GM21723 (cell line): Measurements from ENCODE around the gene ICE2.
A peak's percentile ranks its signal among the peaks of the same experiment; 100 is the strongest.

Source experiments
- ATAC-seq: cut with Tn5 transposase; IDR thresholded peaks from one replicate; pipeline ENCODE4 v1.9.1; 2021; ENCODE audit warnings: mild to moderate bottlenecking, moderate library complexity; ENCODE audit not compliant: unreplicated experiment

The ICE2 gene, protein sequence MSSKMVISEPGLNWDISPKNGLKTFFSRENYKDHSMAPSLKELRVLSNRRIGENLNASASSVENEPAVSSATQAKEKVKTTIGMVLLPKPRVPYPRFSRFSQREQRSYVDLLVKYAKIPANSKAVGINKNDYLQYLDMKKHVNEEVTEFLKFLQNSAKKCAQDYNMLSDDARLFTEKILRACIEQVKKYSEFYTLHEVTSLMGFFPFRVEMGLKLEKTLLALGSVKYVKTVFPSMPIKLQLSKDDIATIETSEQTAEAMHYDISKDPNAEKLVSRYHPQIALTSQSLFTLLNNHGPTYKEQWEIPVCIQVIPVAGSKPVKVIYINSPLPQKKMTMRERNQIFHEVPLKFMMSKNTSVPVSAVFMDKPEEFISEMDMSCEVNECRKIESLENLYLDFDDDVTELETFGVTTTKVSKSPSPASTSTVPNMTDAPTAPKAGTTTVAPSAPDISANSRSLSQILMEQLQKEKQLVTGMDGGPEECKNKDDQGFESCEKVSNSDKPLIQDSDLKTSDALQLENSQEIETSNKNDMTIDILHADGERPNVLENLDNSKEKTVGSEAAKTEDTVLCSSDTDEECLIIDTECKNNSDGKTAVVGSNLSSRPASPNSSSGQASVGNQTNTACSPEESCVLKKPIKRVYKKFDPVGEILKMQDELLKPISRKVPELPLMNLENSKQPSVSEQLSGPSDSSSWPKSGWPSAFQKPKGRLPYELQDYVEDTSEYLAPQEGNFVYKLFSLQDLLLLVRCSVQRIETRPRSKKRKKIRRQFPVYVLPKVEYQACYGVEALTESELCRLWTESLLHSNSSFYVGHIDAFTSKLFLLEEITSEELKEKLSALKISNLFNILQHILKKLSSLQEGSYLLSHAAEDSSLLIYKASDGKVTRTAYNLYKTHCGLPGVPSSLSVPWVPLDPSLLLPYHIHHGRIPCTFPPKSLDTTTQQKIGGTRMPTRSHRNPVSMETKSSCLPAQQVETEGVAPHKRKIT

DNA sequence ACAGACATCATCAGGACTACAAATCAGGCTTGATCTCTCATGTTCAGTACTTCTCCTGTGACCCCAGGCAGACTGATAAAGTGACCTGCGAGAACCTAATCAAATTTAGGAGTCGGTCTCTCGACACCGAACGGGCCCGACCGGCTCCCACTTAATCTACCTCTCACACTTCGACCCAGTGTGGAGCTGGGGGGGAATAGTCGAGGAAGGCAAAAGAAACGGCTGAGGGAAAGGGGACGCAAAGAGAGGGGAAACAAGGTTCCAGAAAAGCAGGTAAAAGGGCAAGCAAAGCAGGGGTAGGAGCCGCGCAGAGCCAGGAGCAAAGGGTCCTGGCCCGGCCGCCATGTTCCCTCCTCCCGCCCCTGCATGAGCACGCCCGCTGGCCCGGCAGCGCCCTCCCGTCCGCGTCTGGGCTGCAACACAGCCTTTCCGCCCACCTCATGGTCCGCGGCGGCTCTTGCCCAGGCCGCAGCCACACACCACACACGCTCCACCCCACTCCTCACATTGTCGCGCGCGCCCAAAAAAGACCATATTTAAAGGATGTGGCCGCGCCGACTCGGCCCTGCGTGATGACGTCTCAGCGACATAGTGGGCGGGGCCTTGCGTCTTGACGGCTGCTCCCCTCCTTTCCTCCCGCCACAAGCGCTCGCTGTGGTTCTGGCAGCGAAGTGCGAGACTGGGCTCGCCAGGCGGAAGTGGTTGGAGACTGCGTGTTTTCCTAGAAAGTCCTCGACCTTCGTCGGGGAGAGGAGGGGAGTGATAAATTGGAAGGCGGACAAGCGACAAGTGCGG lies at the start of gene ICE2:
ICE2 (minus strand) TSS at position 577 of the 795 bp plus-strand sequence. CDS start 1,165 bp downstream, outside the sequence.
- peak; percentile 83 for ATAC-seq

GRCh38 chr15:60528530-60528929 lies 49.6 kb upstream of the ICE2 start:
- ATAC-seq, result no peak

GRCh38 chr15:60527456-60527855 lies 48.5 kb upstream of the ICE2 start:
- ATAC-seq, result no peak

GRCh38 chr15:60526127-60526616 lies 47.2 kb upstream of the ICE2 start:
- ATAC-seq, result no peak

DNA sequence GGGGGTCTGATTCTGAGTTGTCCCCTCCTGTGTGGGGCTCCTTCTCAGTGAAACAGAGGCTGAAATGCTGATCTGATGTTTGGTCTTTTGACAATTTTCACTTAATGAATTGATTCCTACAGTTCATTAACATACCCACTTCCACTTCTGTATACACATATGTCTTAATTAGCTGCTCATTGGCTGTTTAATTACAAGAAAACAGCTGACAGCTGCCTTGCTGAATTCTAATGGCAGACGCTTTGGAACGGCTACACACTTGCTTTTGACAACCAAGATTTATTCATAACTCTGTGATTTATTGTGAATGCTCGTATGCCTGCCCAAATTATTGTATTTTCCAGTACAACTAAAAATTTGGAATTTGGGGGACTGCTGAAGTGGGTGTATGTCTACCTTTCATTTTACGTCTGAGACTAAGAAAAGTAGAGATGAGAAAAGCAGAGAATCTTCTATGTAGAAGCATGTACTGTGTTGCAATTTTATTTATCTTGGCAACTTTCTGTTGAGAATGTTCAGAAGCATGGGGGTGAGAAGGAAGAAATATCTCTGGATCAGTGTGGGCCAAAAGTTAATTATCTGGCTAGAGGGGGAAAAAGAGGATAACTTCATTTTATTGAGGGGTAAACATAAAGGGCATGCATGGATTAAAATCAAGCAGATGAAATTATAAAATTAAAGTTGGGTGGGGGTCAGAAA lies 46.5 kb upstream of the ICE2 start:
- ATAC-seq, result no peak

DNA sequence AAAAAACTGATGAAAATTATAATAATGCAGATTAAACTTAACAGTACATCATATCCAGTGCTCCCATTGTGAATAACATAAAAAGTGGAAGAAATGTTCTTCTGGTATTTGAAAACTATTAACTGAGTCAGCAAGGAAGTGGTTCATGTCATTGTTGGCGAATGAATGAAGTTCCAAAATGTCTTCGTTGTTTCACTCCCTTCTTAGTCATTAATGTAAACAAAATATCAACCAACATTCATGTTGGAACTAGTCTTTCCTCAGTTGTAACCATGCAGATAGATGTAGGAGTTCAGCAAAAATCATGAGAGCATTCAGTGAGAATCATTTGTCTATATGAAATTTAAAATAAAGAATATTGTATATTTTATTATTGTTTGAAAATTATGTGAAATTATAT lies 44.1 kb upstream of the ICE2 start:
- ATAC-seq, result no peak

GRCh38 chr15:60520825-60521368 lies 42.0 kb upstream of the ICE2 start:
- peak; percentile 71 for ATAC-seq

GRCh38 chr15:60520013-60520824 lies 41.3 kb upstream of the ICE2 start:
- peak; percentile 69 for ATAC-seq

DNA sequence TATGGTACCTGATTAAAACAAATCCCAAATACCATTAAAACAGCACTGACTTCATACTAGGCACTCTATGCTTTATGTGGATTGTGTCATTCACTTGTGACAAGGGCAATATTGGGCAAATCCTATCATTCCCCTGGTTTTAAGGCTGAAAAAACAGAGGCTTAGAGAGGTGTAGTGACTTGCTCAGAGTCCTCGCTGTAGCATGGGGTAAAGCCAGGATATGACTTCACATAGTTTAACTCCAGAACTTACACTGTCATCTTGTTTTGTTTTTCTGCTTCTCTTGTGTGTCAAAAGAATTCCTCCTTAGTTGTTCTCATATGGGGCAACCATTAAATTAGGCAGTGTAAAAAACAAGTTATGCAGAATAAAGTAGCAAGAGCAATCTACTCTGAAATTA lies 40.3 kb upstream of the ICE2 start:
- no peak for ATAC-seq

DNA sequence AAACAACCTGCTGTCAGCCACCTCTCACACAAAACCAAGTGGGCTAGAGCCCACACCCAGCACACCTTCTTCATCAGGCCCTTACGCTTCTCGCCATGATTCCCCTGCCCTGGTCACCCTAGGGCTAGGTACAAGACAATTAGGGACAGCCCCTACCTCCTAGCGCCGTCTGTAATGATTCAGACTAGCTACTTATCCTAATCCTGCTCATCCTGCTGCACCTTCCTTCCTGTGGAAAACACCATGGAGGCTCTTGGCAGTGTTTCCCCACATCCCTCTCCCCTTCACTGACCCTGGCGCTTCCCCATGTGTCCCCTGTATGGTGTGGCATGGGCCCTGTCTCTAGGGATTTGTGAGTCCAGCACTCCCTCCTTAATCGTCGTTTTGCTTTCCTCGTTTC lies 39.6 kb upstream of the ICE2 start:
- ATAC-seq, result no peak

GRCh38 chr15:60514261-60514881 lies 35.4 kb upstream of the ICE2 start:
- no peak for ATAC-seq

- no peak for ATAC-seq
Measured at GRCh38 chr15:60513676-60514075, 34.7 kb upstream of the ICE2 start.

DNA sequence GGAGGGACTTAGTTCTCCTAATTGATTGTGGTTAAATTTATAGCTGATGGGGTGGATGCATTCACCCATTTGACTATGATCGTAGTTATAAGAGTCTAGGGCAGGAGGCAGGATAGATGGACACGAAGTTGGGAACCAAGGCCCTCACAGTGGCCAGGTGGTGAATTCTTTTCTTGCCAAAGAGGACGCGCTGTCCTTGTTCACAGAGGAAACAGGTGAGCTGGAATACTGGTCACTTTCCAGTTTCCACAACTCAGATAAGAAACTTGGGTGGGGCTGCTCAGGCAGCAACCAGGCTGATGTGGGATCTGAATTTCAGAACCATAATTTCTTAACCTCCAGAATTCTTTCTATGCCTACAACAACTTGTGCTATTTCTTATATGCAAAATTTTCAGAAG lies 34.0 kb upstream of the ICE2 start:
- ATAC-seq, result no peak

DNA sequence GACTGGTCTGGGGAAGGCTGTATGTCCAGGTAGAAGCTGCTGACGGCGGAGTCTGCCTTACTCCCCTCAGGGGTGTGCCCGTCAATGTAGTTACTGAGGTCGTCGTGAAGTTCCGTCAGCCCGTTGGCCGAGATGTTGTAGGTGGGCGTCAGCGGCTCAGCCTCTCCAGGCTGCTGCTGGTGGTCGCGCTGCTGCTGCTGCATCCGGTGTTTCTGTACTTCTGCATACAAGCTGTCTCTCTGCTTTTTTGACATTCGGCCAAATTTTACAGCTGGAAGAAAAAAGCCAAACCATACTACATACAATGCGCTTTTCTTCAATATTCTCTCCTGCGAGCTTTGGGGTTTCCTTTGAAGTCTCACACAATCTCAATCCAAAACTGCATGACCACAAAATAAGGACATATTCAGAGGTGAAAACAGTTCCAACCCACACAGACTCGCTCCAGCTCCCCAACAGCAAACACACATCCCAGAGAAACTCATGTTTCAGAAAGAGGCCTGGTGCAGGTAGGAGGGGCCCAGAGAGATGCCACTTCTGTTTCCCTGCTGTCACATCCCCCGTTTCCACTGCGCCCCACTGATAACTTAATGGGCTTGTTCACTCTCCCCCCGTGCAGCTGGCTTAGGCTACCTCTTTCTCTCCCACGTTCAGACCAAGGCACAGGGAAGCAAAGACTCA lies 32.5 kb upstream of the ICE2 start:
- no peak for ATAC-seq

- no peak for ATAC-seq
Measured at GRCh38 chr15:60510006-60510405, 31.1 kb upstream of the ICE2 start.

- ATAC-seq, result no peak
Measured at GRCh38 chr15:60509470-60509869, 30.5 kb upstream of the ICE2 start.

DNA sequence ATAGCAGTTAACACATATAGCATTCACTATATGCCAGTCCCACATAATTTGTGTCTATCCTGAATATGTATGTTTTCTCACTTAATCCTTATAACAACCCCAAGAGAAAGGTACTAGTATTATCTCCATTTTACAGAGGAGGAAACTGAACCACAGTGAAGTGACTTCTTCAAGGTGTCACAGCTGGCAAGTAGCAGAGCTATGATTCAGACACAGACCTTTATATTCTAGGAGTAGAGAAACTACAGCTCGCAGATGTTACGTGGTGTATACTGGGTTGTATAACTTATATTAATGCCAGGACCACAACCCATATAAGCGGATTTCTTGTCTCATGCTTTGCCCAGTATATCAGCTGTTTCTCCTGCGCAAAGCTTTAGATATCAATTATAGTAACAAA lies 29.5 kb upstream of the ICE2 start:
- peak; percentile 15 for ATAC-seq
